ELF-1 (cell line): Measurements from ENCODE around the gene MACROH2A2.
"Not testable (repeated sequence)": the region's sequence is repeated elsewhere in the genome, so short reads cannot be mapped to it uniquely, and the experiment has no call there.

Experiments used
- DNase-seq: peaks from one replicate; pipeline ENCODE4 v3.0.0-alpha.2; 2016; ENCODE audit warnings: low read depth, low spot score

The MACROH2A2 gene

GRCh38 chr10:70158113-70158512, 105.5 kb downstream of the MACROH2A2 start:
- DNase-seq: no peak

- DNase-seq: not testable (repeated sequence)
Observed at GRCh38 chr10:70159366-70159765, 106.7 kb downstream of the MACROH2A2 start.

- no peak for DNase-seq
Observed at GRCh38 chr10:70160798-70161197, 108.2 kb downstream of the MACROH2A2 start.
